Transverse colon (tissue), 4 donors: ENCODE results near the gene WIZ. TPM values are rescaled to one million over a fixed set of nuclear protein-coding genes. Genes with fewer than 3 reads are reported as not detected.
"Not testable (repeated sequence)": the region's sequence is repeated elsewhere in the genome, so short reads cannot be mapped to it uniquely, and the experiment has no call there.

Source experiments
- DNase-seq: peaks from one replicate; pipeline ENCODE4 v3.0.0-alpha.2; 2019
- H3K27ac ChIP-seq, 4 donors: fragments of 200-600 bp; sonication (generic); 2 replicates each; pipeline ENCODE4 v1.5.1; 2016 to 2018; ENCODE audit warnings: inconsistent platforms in 4 of 4
- H3K27me3 ChIP-seq: fragments of 200-600 bp; sonication (generic); 2 replicates; pipeline ENCODE4 v1.5.1; 2017; ENCODE audit warnings: inconsistent platforms
- H3K36me3 ChIP-seq, 4 donors: fragments of 200-600 bp; sonication (generic); 2 replicates each; pipeline ENCODE4 v1.5.1; 2017 to 2019; ENCODE audit warnings: inconsistent platforms in 4 of 4
- H3K4me1 ChIP-seq, 4 donors: fragments of 200-600 bp; sonication (generic); 2 replicates each; pipeline ENCODE4 v1.5.1; 2017 to 2020; ENCODE audit warnings: inconsistent platforms in 4 of 4
- H3K4me3 ChIP-seq, 4 donors: fragments of 200-600 bp; sonication (generic); 1 replicate in 1 of 4; 2 replicates in 3 of 4; pipeline versions ENCODE4 v1.5.1 to v1.6.1; 2017 to 2019; ENCODE audit warnings: inconsistent platforms in 4 of 4
- H3K9me3 ChIP-seq, 2 donors: fragments of 200-600 bp; sonication (generic); 2 replicates each; pipeline ENCODE4 v1.5.1; 2017 to 2019; ENCODE audit warnings: inconsistent platforms in 2 of 2
- EP300 ChIP-seq: sonication (generic); formaldehyde crosslinking; IDR thresholded peaks from one replicate; pipeline ENCODE4 v1.6.1; 2017; ENCODE audit warnings: antibody characterized with exemption, low read depth
- POLR2A ChIP-seq: fragments of 450-650 bp; IDR thresholded peaks from one replicate; pipeline ENCODE4 v1.6.1; 2016; ENCODE audit warnings: antibody characterized with exemption, mild to moderate bottlenecking, moderate library complexity
- POLR2AphosphoS5 ChIP-seq, 3 donors: sonication (generic); formaldehyde crosslinking; IDR thresholded peaks; one replicate each; pipeline ENCODE4 v1.6.1; 2016; ENCODE audit warnings: antibody characterized with exemption in 3 of 3
- WGBS, 2 donors: methylation state at CpG; one replicate each; pipeline ENCODE4 v1.1.5; 2018; ENCODE audit warnings: low coverage in 1 of 2; 5-methylcytosine and 5-hydroxymethylcytosine counted together
- in situ Hi-C, 4 donors: fragments of 200-750 bp; cut with MboI; loops; one replicate each; pipeline versions ENCODE4 v1.15.0 to v1.15.1; 2017; ENCODE audit warnings: low sequenced_read_pairs in 3 of 4, low pct_ligation_motif_present in 1 of 4, low pct_unique_long_range_greater_than_20kb in 1 of 4
- intact Hi-C: fragments of 100-400 bp; cut with DNase I; formaldehyde crosslinking; loops from one replicate; pipeline ENCODE4 v1.15.1; 2023; ENCODE audit warnings: low total_unique reads
- total RNA-seq, 4 donors: library from RNA; depleted of rRNA; stranded (reverse); fragments of >200 nt; gene quantifications; one replicate each; pipeline ENCODE4 v1.1.0, GENCODE V29; 2016
- TF ChIP-seq, protein P1 (sequence below), 5 experiments: fragments of 200-600 bp in 3 of 5; fragments of 450-650 bp in 2 of 5; sonication (generic) in 3 of 5; IDR thresholded peaks; 1 replicate in 2 of 5; 2 replicates in 3 of 5; pipeline ENCODE4 v1.5.1; 2016 to 2017; ENCODE audit warnings: antibody characterized with exemption in 5 of 5, inconsistent platforms in 3 of 5, mild to moderate bottlenecking in 2 of 5, moderate library complexity in 1 of 5

Gene WIZ
- total RNA-seq, 4 donors from 2014 or later: 31.0 to 63.6 (median 42.0) TPM

- 70% methylated on average over 16 of the region's 16 CpGs; no CpG with 5 or more reads in 1 of the 2 donors for WGBS, 2 donors
- in situ Hi-C loops (no loop called here), intact Hi-C loops (loop anchor here (10.0 kb wide), 1 partner anchor 675 kb away; no protein-coding TSS in a partner anchor)
- H3K27ac ChIP-seq: no peak within 1 kb of the TSS
- no peak for TF ChIP-seq POLR2A
- TF ChIP-seq POLR2AphosphoS5 (IDR thresholded peaks at IDR 0.05): no peak
- no peak for TF ChIP-seq EP300
- TF ChIP-seq, protein P1, sequence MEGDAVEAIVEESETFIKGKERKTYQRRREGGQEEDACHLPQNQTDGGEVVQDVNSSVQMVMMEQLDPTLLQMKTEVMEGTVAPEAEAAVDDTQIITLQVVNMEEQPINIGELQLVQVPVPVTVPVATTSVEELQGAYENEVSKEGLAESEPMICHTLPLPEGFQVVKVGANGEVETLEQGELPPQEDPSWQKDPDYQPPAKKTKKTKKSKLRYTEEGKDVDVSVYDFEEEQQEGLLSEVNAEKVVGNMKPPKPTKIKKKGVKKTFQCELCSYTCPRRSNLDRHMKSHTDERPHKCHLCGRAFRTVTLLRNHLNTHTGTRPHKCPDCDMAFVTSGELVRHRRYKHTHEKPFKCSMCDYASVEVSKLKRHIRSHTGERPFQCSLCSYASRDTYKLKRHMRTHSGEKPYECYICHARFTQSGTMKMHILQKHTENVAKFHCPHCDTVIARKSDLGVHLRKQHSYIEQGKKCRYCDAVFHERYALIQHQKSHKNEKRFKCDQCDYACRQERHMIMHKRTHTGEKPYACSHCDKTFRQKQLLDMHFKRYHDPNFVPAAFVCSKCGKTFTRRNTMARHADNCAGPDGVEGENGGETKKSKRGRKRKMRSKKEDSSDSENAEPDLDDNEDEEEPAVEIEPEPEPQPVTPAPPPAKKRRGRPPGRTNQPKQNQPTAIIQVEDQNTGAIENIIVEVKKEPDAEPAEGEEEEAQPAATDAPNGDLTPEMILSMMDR (IDR thresholded peaks at IDR 0.05): no peak
- H3K36me3 ChIP-seq: no peaks in the 10 kb centered on the region
- H3K27me3 ChIP-seq: no peaks in the 10 kb centered on the region
- no peaks in the 10 kb centered on the region for H3K4me1 ChIP-seq
- no peak for DNase-seq
- H3K9me3 ChIP-seq: no peaks in the 10 kb centered on the region
- H3K4me3 ChIP-seq: no peak within 1 kb of the TSS
Observed at GRCh38 chr19:15479391-15480345, 29.9 kb upstream of the WIZ start, which contains the start of gene PGLYRP2. Gene PGLYRP2 (minus strand): TSS chr19:15479501. CDS start chr19:15479371, 130 bp downstream.

DNA sequence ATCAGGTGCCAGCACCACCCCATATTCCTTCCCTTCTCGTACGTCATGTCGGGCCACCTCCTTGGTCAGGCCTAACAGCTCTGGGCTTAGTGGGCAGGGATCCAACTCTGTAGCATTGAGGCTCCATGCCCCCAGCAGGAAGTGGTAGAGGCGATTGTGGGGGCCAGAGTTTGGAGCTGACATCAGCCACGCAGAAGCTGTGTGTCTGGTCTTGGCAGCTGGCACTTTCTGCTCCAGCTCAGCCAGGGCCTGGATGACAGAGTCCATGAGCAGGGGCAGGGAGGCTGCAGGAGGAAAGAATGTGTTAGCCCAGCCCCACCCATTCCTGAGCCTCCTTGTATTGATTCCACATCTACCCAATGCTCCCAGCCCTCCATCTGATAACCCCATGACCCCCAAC is 26.6 kb upstream of the WIZ start:
- peaks cover 12% of the 10 kb centered on the region for H3K27me3 ChIP-seq
- WGBS, 2 donors: 72% methylated on average over 5 of the region's 5 CpGs; no CpG with 5 or more reads in 1 of the 2 donors
- no peaks in the 10 kb centered on the region for H3K36me3 ChIP-seq
- no peaks in the 10 kb centered on the region for H3K4me1 ChIP-seq
- H3K4me3 ChIP-seq: no peak overlapping the region
- TF ChIP-seq EP300 (no peak), POLR2AphosphoS5 (IDR thresholded peaks at IDR 0.05) (no peak), POLR2A (no peak)
- TF ChIP-seq, protein P1 (IDR thresholded peaks at IDR 0.05): no peak
- intact Hi-C loops (loop anchor here (10.0 kb wide), 1 partner anchor 672 kb away; no protein-coding TSS in a partner anchor), in situ Hi-C loops (no loop called here)
- no peak for DNase-seq
- no peaks in the 10 kb centered on the region for H3K9me3 ChIP-seq
- H3K27ac ChIP-seq: no peak overlapping the region

GRCh38 chr19:15475611-15476010 is 25.9 kb upstream of the WIZ start:
- 95% methylated on average over 9 of the region's 10 CpGs; no CpG with 5 or more reads in 1 of the 2 donors for WGBS, 2 donors
- Histone ChIP-seq H3K27ac (no peak overlapping the region), H3K4me1 (no peaks in the 10 kb centered on the region), H3K27me3 (peaks cover 17% of the 10 kb centered on the region), H3K4me3 (no peak overlapping the region), H3K36me3 (no peaks in the 10 kb centered on the region), H3K9me3 (no peaks in the 10 kb centered on the region)
- intact Hi-C loops: loop anchor here (10.0 kb wide), 1 partner anchor 671 kb away; no protein-coding TSS in a partner anchor
- in situ Hi-C loops: no loop called here
- TF ChIP-seq POLR2AphosphoS5 (IDR thresholded peaks at IDR 0.05) (no peak), POLR2A (no peak), EP300 (no peak)
- TF ChIP-seq, protein P1 (IDR thresholded peaks at IDR 0.05): no peak
- DNase-seq: no peak

GRCh38 chr19:15475169-15475568 is 25.4 kb upstream of the WIZ start:
- Histone ChIP-seq H3K27ac (no peak overlapping the region), H3K9me3 (no peaks in the 10 kb centered on the region), H3K4me1 (no peaks in the 10 kb centered on the region), H3K4me3 (no peak overlapping the region), H3K27me3 (peaks cover 21% of the 10 kb centered on the region), H3K36me3 (no peaks in the 10 kb centered on the region)
- whole genome bisulfite sequencing, 2 donors: 74 to 100% methylated on average over 1 to 4 of the region's 4 CpGs
- DNase-seq: no peak
- in situ Hi-C loops: no loop called here
- no peak for TF ChIP-seq POLR2A
- TF ChIP-seq EP300: no peak
- TF ChIP-seq POLR2AphosphoS5 (IDR thresholded peaks at IDR 0.05): no peak
- TF ChIP-seq, protein P1 (IDR thresholded peaks at IDR 0.05): no peak
- intact Hi-C loops: loop anchor here (10.0 kb wide), 1 partner anchor 670 kb away; no protein-coding TSS in a partner anchor

DNA sequence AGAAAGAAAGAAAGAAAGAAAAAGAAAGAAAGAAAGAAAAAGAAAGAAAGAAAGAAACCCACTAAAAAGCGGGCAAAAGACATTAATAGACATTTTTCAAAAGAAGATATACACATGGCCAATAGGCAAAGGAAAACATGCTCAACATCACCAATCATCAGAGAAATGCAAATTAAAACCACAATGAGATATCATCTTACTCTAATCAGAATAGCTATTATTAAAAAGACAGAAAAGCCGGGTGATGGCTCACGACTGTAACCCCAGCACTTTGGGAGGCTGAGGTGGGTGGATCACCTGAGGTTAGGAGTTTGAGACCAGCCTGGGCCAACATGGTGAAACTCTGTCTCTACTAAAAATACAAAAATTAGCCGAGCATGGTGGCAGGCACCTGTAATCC is 24.1 kb upstream of the WIZ start:
- H3K4me1 ChIP-seq: peaks cover 0 to 13% (median 6%) of the 10 kb centered on the region in 4 donors
- in situ Hi-C loops, H3K27ac ChIP-seq, H3K9me3 ChIP-seq, H3K4me3 ChIP-seq, H3K36me3 ChIP-seq, DNase-seq: not testable (repeated sequence)
- 67 to 73% methylated on average over 3 to 4 of the region's 4 CpGs for WGBS, 2 donors
- H3K27me3 ChIP-seq: peaks cover 35% of the 10 kb centered on the region
- intact Hi-C loops: loop anchor here (10.0 kb wide), 1 partner anchor 669 kb away; no protein-coding TSS in a partner anchor
